ENCODE results near the gene DYRK1A. TPM values are rescaled to one million over a fixed set of nuclear protein-coding genes. Genes with fewer than 3 reads are reported as not detected.
A peak's percentile ranks its signal among the peaks of the same experiment; 100 is the strongest.

Gene DYRK1A
- total and polyA plus RNA-seq, 11 donors, result 24.5 to 96.6 (median 69.0) TPM

- ATAC-seq (peak; percentile 36 to 65 (median 58)), DNase-seq (no peak)
- Histone ChIP-seq H3K9me3 (no peaks in the 10 kb centered on the region), H3K4me3 (no peak overlapping the region), H3K36me3 (peaks cover 0 to 84% (median 62%) of the 10 kb centered on the region in 9 donors), H3K27me3 (no peaks in the 10 kb centered on the region), H3K27ac (peak overlapping the region in 1 of 12 donors; percentile 37), H3K4me1 (peaks cover 0 to 17% (median 5%) of the 10 kb centered on the region in 12 donors)
- TF ChIP-seq CTCF (IDR thresholded peaks at IDR 0.05), result no peak
- TF ChIP-seq POLR2A (IDR thresholded peaks at IDR 0.05), result no peak
- 89 to 95% (median 91%) methylated on average over 7 of the region's 7 CpGs for WGBS, 4 donors
- intact Hi-C loops (cut with DNase I), result loop anchor here in 1 of 10 donors (10.0 kb wide), 1 partner anchor 80 kb away; no protein-coding TSS in a partner anchor
Measured at GRCh38 chr21:37484535-37485474, 118.2 kb downstream of the DYRK1A start.

GRCh38 chr21:37489553-37489952 is 123.0 kb downstream of the DYRK1A start:
- H3K4me1 ChIP-seq, result peaks cover 5 to 32% (median 14%) of the 10 kb centered on the region in 12 donors
- TF ChIP-seq CTCF (IDR thresholded peaks at IDR 0.05) (peak in 4 of 12 donors; percentile 21 to 33 (median 29)), POLR2A (IDR thresholded peaks at IDR 0.05) (no peak)
- DNase-seq (no peak), ATAC-seq (peak in 3 of 4 donors; percentile 61 to 68 (median 67))
- no peaks in the 10 kb centered on the region for H3K9me3 ChIP-seq
- H3K36me3 ChIP-seq, result peaks cover 0 to 84% (median 54%) of the 10 kb centered on the region in 9 donors
- 14 to 28% (median 22%) methylated on average over 1 of the region's 1 CpG for whole genome bisulfite sequencing, 4 donors
- H3K27ac ChIP-seq, result peak overlapping the region in 1 of 12 donors; percentile 15
- H3K27me3 ChIP-seq, result no peaks in the 10 kb centered on the region
- intact Hi-C loops (cut with DNase I), result loop anchor here in 1 of 10 donors (10.0 kb wide), 1 partner anchor 75 kb away; no protein-coding TSS in a partner anchor
- H3K4me3 ChIP-seq, result no peak overlapping the region

- WGBS, 4 donors, result 89 to 93% (median 91%) methylated on average over 7 of the region's 7 CpGs
- TF ChIP-seq POLR2A (IDR thresholded peaks at IDR 0.05) (no peak), CTCF (IDR thresholded peaks at IDR 0.05) (no peak)
Measured at GRCh38 chr21:37490084-37490483, 123.5 kb downstream of the DYRK1A start.

GRCh38 chr21:37496972-37497371 is 130.4 kb downstream of the DYRK1A start:
- Histone ChIP-seq H3K36me3 (peaks cover 0 to 81% (median 41%) of the 10 kb centered on the region in 9 donors), H3K4me3 (no peak overlapping the region), H3K9me3 (peaks cover 0 to 6% (median 0%) of the 10 kb centered on the region in 12 donors), H3K4me1 (peaks cover 0 to 2% (median 0%) of the 10 kb centered on the region in 12 donors), H3K27me3 (no peaks in the 10 kb centered on the region), H3K27ac (peak overlapping the region in 2 of 12 donors; percentile 4 to 36)
- DNase-seq (no peak), ATAC-seq (no peak)
- 52 to 69% (median 62%) methylated on average over 4 of the region's 4 CpGs for WGBS, 4 donors
- TF ChIP-seq POLR2A (IDR thresholded peaks at IDR 0.05) (no peak), CTCF (IDR thresholded peaks at IDR 0.05) (peak in 8 of 12 donors; percentile 29 to 43 (median 34))
- intact Hi-C loops (cut with DNase I), result loop anchor here in 1 of 10 donors (5.0 kb wide), 1 partner anchor 85 kb away; no protein-coding TSS in a partner anchor

More at GRCh38 chr21:37490084-37490483, 123.5 kb downstream of the DYRK1A start:
- intact Hi-C loops (cut with DNase I), result loop anchor here in 1 of 10 donors (5.0 kb wide), 1 partner anchor 72 kb away; no protein-coding TSS in a partner anchor
- Histone ChIP-seq H3K9me3 (no peaks in the 10 kb centered on the region), H3K27ac (no peak overlapping the region), H3K4me1 (peaks cover 5 to 28% (median 14%) of the 10 kb centered on the region in 12 donors), H3K4me3 (no peak overlapping the region), H3K36me3 (peaks cover 0 to 81% (median 57%) of the 10 kb centered on the region in 9 donors), H3K27me3 (no peaks in the 10 kb centered on the region)
- ATAC-seq (no peak), DNase-seq (no peak)

Data from heart left ventricle (tissue), 16 donors.